Urothelium cell line (cell line): ENCODE measurements around the gene TBX15.

Experiments used
- DNase-seq: peaks from one replicate; pipeline ENCODE4 v3.0.0; 2011; ENCODE audit warnings: low spot score, mixed read lengths
- FAIRE-seq: peaks from 2 replicates; lab custom pipeline; 2011; peaks lifted over from hg19 to GRCh38; lab: Jason Lieb, UNC

The TBX15 gene

GRCh38 chr1:118900643-118901440 is 87.3 kb downstream of the TBX15 start:
- no peak for DNase-seq
- no peak for FAIRE-seq

DNA sequence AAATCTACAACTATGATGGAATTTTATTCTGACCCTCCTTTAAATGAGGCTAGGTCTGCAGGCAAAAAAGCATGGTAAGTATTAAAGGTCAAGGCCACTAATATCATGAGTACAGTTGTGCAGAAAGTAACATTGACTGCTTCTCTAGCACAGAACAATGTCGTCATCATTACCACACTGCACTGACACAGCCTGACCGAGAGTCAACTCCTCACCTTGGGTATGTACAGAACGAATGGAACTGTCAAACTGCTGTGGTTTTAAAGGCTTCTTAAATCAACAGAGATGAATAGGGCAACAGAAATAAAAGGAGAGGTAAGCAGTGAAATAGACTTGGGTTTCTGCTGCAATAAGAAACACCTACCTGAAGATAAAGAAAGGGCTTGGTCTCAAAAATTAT is 88.8 kb downstream of the TBX15 start:
- no peak for FAIRE-seq
- DNase-seq, result no peak

DNA sequence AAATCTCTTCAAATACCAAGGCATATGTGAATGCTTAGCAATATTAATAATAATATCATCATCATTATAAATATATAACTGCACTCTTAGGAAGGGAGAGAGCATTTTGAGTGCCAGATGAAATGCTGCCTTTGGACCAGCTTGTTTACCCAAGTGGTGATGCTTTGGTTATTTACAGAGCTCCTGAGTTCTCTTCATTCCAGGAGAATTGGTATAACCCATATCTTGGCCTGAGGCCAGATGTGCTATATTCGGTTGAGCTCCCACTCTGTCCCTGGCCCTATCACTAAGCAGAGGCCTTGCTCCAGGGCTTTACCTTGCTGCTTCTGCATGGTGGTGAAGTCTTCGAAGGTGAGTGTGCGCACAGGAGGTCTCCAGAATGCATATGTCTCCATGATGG is 89.4 kb downstream of the TBX15 start:
- DNase-seq (no peak), FAIRE-seq (no peak)

GRCh38 chr1:118896416-118896815 is 91.7 kb downstream of the TBX15 start:
- peak; percentile 23 for FAIRE-seq
- DNase-seq, result no peak

- FAIRE-seq (no peak), DNase-seq (no peak)
These were observed 93.3 kb downstream of the TBX15 start for GRCh38 chr1:118894836-118895235.

DNA sequence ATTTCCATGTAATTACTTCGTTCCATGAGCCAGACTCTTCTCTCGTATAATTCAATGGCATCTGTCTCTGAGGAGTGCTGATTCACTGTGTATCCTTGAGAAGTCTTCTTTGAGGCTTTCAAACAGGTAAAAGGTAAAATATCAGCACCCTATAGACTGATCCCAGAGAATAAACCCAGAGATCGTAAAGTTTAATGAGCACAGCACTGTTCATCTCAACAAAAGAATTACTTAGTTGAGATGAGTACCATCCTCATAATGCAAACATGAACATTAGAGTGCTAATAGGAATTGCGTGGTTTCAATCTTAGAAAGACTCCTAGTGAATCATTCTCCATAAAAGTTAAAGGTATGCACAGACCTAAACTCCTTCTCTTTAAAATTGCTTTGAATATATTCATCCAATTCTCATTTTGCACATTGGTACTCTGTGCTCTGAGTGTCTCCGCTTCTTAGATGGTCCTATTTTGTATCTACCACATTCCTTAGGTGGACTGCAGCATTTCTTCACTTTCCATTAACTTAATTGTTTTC is 97.2 kb downstream of the TBX15 start:
- no peak for FAIRE-seq
- no peak for DNase-seq

- FAIRE-seq (no peak), DNase-seq (no peak)
These were observed 103.2 kb downstream of the TBX15 start for GRCh38 chr1:118884946-118885345.

DNA sequence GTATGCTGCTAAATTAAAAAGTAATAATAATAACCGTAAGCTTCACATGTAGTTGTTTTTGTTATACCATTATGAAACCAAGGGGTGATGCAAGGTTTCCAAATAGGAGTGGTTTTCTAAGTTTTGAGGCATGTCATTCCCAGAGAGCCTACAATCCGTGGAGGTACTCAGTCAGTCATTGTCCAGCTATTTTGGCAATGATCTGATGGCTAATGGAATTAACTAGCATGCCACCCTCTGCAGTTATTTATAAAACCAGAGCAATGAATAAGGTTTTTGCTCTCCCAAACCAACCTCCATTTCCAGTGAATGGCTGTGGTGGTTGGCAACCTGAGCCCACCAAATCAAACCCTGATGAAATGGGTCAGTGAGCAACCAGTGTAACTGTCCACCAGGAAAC is 106.4 kb downstream of the TBX15 start:
- FAIRE-seq (no peak), DNase-seq (no peak)

DNA sequence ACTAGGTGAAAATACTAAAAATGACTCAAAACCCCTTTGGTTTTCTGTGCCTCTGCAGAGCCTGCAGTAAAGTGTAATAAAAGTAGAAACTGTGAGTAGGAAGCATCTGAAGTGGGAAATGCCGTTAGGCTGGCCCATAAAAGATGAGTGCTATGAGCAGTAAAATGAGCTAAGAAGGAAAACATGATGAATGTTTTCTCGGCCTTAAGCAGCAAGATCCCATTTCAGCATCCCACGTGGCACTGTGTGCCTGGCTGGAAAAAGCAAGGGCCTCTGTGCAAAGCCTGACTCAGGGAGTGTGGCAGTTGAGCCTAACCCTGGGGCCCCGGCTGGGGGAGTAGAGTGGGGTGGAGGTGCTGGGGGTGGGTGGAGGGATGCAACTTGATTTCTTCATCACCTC is 109.5 kb downstream of the TBX15 start:
- no peak for DNase-seq
- FAIRE-seq, result no peak

- FAIRE-seq (no peak), DNase-seq (no peak)
These were observed 110.3 kb downstream of the TBX15 start for GRCh38 chr1:118877668-118878396.

- DNase-seq (no peak), FAIRE-seq (no peak)
These were observed 116.5 kb downstream of the TBX15 start for GRCh38 chr1:118871582-118872171.

DNA sequence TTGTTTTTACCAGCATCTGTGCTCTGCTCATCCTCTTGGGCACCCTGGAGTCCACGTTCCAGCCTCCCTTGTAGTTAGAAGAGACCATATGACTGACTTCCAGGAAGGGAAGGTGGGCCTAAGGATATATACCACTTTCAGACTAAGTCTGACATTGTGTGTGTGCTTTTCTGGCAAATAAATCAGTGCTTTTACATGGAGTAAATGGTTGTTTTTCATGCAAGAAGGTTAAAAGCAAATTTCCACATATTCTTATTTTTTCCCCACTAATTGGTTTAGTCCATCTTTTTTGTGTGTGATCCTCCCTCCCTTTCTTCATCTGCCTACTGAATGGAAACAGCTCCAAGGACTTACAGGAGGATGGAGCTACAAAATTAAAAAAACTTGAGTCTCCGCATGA is 119.8 kb downstream of the TBX15 start:
- FAIRE-seq (no peak), DNase-seq (no peak)

- no peak for DNase-seq
- no peak for FAIRE-seq
These were observed 121.8 kb downstream of the TBX15 start for GRCh38 chr1:118866330-118866729.

- DNase-seq (no peak), FAIRE-seq (no peak)
These were observed 124.5 kb downstream of the TBX15 start for GRCh38 chr1:118863688-118864087.

GRCh38 chr1:118862755-118863154 is 125.4 kb downstream of the TBX15 start:
- no peak for DNase-seq
- no peak for FAIRE-seq

DNA sequence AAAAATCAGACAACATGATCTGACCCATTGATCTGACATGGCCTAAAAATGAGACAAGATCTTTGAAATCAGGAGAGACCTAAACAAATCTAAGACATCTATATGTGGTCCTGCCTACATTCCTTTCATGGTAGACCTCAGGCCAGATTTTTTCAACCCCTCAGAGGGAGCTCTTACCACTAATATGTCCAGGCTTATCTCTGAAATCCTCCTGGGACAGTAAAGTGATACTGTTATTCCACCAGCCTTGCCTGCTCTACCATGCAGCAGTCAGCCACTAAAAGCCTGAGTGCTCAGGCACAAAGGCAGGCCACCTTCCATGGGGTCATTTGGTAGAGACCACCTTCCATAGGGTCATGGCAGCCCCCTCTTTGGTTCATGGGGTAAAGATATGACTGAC is 126.9 kb downstream of the TBX15 start:
- DNase-seq, result no peak
- no peak for FAIRE-seq

GRCh38 chr1:118859999-118860398 is 128.1 kb downstream of the TBX15 start:
- FAIRE-seq (no peak), DNase-seq (no peak)

GRCh38 chr1:118846443-118846842 is 141.7 kb downstream of the TBX15 start:
- DNase-seq (no peak), FAIRE-seq (no peak)

DNA sequence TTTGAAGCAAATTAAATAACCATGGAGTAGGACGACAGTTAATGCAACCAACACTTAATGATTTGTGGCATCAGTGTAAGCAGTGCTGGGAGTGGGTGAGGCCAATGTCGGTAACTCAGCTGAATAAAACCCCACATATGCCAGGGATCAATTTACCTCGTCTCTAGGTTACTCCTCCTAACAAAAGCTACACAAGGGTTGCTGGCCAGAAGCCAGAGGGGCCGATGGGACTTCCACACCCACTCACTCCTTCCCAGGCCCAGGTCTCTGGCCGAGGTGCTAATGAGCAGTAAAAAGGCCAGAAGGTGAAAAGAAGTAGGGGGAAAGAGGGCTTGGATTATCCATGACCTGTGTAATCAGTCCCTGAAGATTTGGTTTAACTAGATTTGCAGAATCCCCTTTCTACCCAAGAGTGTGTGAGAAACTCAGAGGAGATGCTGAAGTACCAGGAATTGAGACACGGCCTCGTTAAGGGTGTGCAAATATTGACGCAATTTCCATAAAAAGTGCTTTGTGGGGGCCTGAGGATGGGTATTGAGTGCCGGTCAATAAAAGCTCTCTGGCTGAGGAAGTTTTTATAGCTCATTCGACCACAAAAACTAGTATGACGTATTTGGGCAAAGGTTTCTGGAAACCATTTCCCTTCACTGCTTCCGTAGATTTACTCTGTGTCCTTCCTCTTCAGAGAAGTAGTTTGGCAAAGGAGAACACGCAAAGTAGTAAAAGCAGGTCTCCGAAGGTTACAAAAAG is 145.5 kb downstream of the TBX15 start:
- FAIRE-seq (no peak), DNase-seq (no peak)

DNA sequence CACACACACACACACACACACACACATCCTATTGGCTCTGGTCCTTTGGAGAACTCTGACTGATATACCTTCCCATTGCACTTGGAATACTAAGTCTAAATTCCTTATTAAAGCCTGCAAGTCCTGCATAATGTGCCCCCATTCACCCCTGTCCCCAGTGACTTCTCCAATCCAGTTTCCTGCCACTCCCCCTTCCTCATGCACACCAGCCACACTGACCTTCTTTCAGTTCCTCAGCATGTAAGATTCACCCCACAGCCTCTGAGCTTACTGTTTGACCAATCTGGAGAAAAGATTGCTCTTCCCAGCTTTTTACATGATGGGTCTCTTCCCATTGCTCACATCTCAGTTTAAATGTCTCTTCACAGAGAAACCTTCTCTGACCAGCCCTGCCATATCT is 146.6 kb downstream of the TBX15 start:
- FAIRE-seq, result no peak
- no peak for DNase-seq
